ENCODE measurements around the gene CSNK2A2. TPM values are rescaled to one million over a fixed set of nuclear protein-coding genes. Genes with fewer than 3 reads are reported as not detected.
A peak's percentile ranks its signal among the peaks of the same experiment; 100 is the strongest.

The CSNK2A2 gene
- total RNA-seq, 1 donor from 2014 or later = 72.1 TPM

DNA sequence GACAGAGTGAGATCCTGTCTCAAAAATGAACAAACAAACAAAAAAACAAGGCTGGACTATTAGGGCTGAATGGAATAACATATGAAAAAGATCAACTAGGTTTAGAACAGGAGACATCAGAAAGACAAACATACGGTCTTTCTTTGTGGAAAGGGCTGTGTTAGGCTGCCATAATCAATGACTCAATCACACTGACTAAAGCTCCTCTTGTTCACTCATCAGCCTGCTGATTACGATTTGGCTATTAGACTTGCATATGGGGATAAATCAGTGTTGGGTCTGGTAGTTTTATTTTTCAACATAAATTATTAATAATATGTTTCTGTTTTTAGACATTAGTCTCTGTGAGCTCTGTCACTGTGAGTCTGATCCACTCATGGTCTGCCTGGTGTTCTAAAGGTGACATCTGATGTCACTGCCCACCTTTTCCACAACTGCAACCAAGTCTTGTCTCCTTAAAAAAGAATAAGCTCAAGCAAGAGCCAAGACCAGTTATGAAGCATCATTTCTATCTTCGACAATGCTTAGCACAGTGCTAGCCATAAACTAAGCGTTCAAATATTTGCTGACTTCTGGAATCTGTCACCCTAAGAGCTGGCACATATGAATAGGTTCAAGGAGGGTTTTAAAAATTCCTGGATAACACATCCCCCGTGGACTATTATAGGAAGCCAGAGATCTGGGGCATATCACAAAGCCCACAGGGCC, 79.0 kb downstream of the CSNK2A2 start:
- TF ChIP-seq, protein P1, sequence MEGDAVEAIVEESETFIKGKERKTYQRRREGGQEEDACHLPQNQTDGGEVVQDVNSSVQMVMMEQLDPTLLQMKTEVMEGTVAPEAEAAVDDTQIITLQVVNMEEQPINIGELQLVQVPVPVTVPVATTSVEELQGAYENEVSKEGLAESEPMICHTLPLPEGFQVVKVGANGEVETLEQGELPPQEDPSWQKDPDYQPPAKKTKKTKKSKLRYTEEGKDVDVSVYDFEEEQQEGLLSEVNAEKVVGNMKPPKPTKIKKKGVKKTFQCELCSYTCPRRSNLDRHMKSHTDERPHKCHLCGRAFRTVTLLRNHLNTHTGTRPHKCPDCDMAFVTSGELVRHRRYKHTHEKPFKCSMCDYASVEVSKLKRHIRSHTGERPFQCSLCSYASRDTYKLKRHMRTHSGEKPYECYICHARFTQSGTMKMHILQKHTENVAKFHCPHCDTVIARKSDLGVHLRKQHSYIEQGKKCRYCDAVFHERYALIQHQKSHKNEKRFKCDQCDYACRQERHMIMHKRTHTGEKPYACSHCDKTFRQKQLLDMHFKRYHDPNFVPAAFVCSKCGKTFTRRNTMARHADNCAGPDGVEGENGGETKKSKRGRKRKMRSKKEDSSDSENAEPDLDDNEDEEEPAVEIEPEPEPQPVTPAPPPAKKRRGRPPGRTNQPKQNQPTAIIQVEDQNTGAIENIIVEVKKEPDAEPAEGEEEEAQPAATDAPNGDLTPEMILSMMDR (IDR thresholded peaks at IDR 0.05) = no peak
- Histone ChIP-seq H3K9me3 (no peaks in the 10 kb centered on the region), H3K27ac (no peak overlapping the region), H3K36me3 (peaks cover 32% of the 10 kb centered on the region), H3K27me3 (ENCODE audit: low read depth) (no peaks in the 10 kb centered on the region), H3K4me1 (peaks cover 36% of the 10 kb centered on the region), H3K4me3 (no peak overlapping the region)
- ATAC-seq = peak in 1 of 2 donors; percentile 23
- intact Hi-C loops (cut with DNase I) = no loop called here
- no peak for DNase-seq

GRCh38 chr16:58116529-58116928, 81.4 kb downstream of the CSNK2A2 start:
- Histone ChIP-seq H3K4me1 (peaks cover 29% of the 10 kb centered on the region), H3K4me3 (no peak overlapping the region), H3K27ac (no peak overlapping the region), H3K36me3 (peaks cover 52% of the 10 kb centered on the region), H3K27me3 (ENCODE audit: low read depth) (no peaks in the 10 kb centered on the region), H3K9me3 (no peaks in the 10 kb centered on the region)
- no peak for DNase-seq
- no peak for ATAC-seq
- TF ChIP-seq, protein P1 (IDR thresholded peaks at IDR 0.05) = no peak
- intact Hi-C loops (cut with DNase I) = no loop called here

DNA sequence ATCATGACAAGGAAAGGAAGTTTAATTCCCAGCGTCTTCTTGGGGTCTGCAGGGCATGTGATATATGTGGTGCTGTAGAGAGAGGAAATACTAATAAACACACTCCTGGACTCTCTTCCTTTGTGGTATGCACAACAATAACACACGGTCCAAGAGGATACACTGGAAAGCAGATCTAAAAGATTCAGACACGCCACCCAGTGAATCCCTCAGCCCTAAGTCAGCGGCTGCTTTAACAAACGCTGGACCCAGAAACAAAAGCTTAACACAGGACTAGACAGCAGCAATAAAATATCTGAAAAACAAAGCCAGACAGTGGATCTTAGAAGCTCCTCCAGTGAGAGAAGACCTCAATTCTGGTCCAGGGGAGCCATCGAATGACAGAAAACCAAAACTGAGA, 81.8 kb downstream of the CSNK2A2 start:
- intact Hi-C loops (cut with DNase I) = no loop called here
- no peaks in the 10 kb centered on the region for H3K9me3 ChIP-seq
- no peak overlapping the region for H3K4me3 ChIP-seq
- peaks cover 52% of the 10 kb centered on the region for H3K36me3 ChIP-seq
- peaks cover 24% of the 10 kb centered on the region for H3K4me1 ChIP-seq
- ATAC-seq (no peak), DNase-seq (no peak)
- no peaks in the 10 kb centered on the region for H3K27me3 ChIP-seq (ENCODE audit: low read depth)
- TF ChIP-seq, protein P1 (IDR thresholded peaks at IDR 0.05) = no peak
- H3K27ac ChIP-seq = peak overlapping the region; percentile 51

DNA sequence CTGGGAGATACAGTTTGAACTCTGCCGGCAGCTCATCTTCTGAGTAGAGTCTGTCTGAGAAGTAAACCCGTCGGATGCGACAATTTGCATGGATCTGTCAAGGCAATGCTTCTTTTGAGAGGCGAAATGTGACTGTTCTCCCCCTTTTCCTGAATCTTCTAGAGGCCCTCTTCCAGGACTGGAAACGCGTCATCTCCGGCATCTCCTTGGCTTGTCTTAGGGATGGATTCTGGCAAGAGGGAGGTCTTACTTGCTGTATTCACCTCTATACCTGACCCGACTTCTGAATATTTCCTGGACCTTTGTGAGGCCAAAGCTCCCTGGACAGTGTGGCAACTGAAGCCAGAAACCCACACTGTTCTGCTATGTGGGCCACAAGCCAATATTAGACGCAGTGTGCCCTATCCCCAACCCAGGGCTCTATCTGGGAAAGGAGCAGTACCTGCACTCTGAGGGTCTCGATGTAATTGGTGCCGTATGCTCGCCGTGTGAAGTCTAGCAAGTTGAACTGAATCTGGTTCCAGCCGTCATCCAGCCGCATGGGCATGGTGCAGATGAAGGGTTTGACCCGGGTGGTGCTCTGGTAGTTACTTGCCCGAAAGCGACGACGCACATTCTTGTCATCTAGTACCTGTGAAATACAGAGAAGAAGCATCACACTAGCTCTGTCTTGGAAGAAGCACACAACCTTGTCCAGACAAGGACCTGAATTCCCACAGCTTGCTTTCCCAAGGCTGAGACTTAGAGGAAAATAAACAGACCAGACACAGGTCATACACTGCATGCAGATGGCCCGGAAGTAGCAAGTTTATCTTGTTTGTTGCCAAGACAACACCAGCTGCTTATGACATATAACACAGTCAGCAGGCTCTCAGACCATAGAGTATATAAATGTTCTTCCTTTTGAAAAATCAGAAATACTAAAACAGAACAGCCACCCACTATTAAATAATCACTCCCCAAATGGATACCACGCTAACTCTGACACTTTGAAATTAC, 82.8 kb downstream of the CSNK2A2 start:
- intact Hi-C loops (cut with DNase I) = no loop called here
- ATAC-seq (peak; percentile 11 to 18), DNase-seq (no peak)
- Histone ChIP-seq H3K36me3 (peaks cover 52% of the 10 kb centered on the region), H3K27me3 (ENCODE audit: low read depth) (no peaks in the 10 kb centered on the region), H3K27ac (peak overlapping the region; percentile 51), H3K9me3 (no peaks in the 10 kb centered on the region), H3K4me1 (peaks cover 15% of the 10 kb centered on the region), H3K4me3 (peak overlapping the region; percentile 27)
- TF ChIP-seq, protein P1 (IDR thresholded peaks at IDR 0.05) = no peak

- H3K36me3 ChIP-seq = peaks cover 43% of the 10 kb centered on the region
- no peak overlapping the region for H3K27ac ChIP-seq
- no peak for DNase-seq
Measured at GRCh38 chr16:58111302-58111627, 86.6 kb downstream of the CSNK2A2 start.

More at GRCh38 chr16:58111302-58111627, 86.6 kb downstream of the CSNK2A2 start:
- no peak for ATAC-seq
- TF ChIP-seq, protein P1 (IDR thresholded peaks at IDR 0.05) = no peak
- intact Hi-C loops (cut with DNase I) = no loop called here
- Histone ChIP-seq H3K27me3 (ENCODE audit: low read depth) (no peaks in the 10 kb centered on the region), H3K4me1 (no peaks in the 10 kb centered on the region), H3K9me3 (no peaks in the 10 kb centered on the region), H3K4me3 (no peak overlapping the region)
